RWPE2 (cell line): Measurements from ENCODE around the gene TM9SF3.

ENCODE experiments used
- ATAC-seq: fragments of 200-7000 bp; cut with Tn5 transposase; 3 replicates; pipeline ENCODE4 v1.9.1; 2021; ENCODE audit warnings: low read depth
- DNase-seq: peaks from one replicate; pipeline ENCODE4 v3.0.0-alpha.2; 2020; ENCODE audit warnings: low spot score
- H3K27ac ChIP-seq: fragments of 450-650 bp; 2 replicates; pipeline ENCODE4 v1.5.1; 2017; ENCODE audit warnings: mild to moderate bottlenecking; ENCODE audit not compliant: poor library complexity, severe bottlenecking
- H3K27me3 ChIP-seq: fragments of 250-450 bp; sonication (Bioruptor Pico); 2 replicates; pipeline ENCODE4 v1.5.1; 2021; ENCODE audit warnings: mild to moderate bottlenecking, moderate library complexity; ENCODE audit not compliant: insufficient read depth, poor library complexity, severe bottlenecking
- H3K36me3 ChIP-seq: fragments of 250-450 bp; sonication (Bioruptor Pico); 2 replicates; pipeline ENCODE4 v1.5.1; 2020; ENCODE audit warnings: low read depth, mild to moderate bottlenecking, moderate library complexity
- H3K4me1 ChIP-seq: fragments of 250-450 bp; sonication (Bioruptor Pico); 2 replicates; pipeline ENCODE4 v1.5.1; 2021; ENCODE audit warnings: mild to moderate bottlenecking, moderate library complexity; ENCODE audit not compliant: insufficient read depth, poor library complexity, severe bottlenecking
- H3K4me3 ChIP-seq: fragments of 250-450 bp; sonication (Bioruptor Pico); 2 replicates; pipeline ENCODE4 v1.5.1; 2021; ENCODE audit warnings: mild to moderate bottlenecking, moderate library complexity; ENCODE audit not compliant: severe bottlenecking
- H3K9me3 ChIP-seq: fragments of 250-450 bp; sonication (Bioruptor Pico); 2 replicates; pipeline ENCODE4 v1.5.1; 2021; ENCODE audit warnings: mild to moderate bottlenecking, moderate library complexity; ENCODE audit not compliant: severe bottlenecking
- TF ChIP-seq, protein P1 (sequence below): fragments of 450-650 bp; IDR thresholded peaks from one replicate; pipeline ENCODE4 v1.5.1; 2017; ENCODE audit warnings: mild to moderate bottlenecking, moderate library complexity; ENCODE audit not compliant: poor library complexity, severe bottlenecking

TM9SF3 gene

GRCh38 chr10:96505150-96506136 is 81.4 kb downstream of the TM9SF3 start:
- DNase-seq (no peak), ATAC-seq (peak; percentile 68)
- no peaks in the 10 kb centered on the region for H3K9me3 ChIP-seq
- no peaks in the 10 kb centered on the region for H3K27me3 ChIP-seq
- H3K27ac ChIP-seq, result peak overlapping the region; percentile 46
- no peaks in the 10 kb centered on the region for H3K36me3 ChIP-seq
- TF ChIP-seq, protein P1, sequence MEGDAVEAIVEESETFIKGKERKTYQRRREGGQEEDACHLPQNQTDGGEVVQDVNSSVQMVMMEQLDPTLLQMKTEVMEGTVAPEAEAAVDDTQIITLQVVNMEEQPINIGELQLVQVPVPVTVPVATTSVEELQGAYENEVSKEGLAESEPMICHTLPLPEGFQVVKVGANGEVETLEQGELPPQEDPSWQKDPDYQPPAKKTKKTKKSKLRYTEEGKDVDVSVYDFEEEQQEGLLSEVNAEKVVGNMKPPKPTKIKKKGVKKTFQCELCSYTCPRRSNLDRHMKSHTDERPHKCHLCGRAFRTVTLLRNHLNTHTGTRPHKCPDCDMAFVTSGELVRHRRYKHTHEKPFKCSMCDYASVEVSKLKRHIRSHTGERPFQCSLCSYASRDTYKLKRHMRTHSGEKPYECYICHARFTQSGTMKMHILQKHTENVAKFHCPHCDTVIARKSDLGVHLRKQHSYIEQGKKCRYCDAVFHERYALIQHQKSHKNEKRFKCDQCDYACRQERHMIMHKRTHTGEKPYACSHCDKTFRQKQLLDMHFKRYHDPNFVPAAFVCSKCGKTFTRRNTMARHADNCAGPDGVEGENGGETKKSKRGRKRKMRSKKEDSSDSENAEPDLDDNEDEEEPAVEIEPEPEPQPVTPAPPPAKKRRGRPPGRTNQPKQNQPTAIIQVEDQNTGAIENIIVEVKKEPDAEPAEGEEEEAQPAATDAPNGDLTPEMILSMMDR, result no peak
- H3K4me3 ChIP-seq, result no peak overlapping the region
- peaks cover 32% of the 10 kb centered on the region for H3K4me1 ChIP-seq

DNA sequence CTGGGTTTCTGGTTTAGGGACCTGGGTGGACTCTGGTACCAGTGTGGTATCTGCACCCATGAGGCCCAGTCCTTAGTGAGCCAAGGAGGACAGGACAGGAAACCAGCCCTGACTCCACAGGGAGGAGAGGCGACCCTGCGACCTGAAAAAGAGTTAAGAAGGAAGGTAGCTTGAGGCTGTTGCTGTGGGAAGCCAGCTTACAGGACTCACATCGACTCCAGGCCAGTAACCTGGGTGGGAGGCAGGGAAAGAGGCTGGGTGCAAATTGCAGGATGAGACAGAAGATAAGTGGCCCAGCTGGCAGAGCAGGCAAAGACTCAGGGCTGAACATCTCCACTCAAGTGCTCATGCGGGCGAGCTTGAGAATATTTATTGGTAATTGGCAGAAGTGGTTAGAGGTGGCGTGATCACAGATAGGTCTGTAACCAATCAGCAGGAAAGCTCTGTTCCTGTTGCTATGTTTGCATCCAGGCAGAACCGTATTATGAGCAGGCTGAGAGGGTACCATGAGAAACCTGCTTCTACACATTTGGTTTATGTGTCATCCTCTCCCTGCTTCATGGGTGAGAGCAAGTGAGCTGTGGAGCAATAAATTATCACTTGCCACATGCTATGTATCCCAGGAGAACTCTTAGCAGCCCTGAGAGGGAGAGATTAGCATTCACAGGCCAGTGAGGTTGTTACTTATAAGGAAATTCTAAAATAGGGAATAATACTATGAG is 84.1 kb downstream of the TM9SF3 start:
- Histone ChIP-seq H3K4me3 (no peak overlapping the region), H3K9me3 (no peaks in the 10 kb centered on the region), H3K27me3 (no peaks in the 10 kb centered on the region), H3K4me1 (peaks cover 32% of the 10 kb centered on the region), H3K27ac (peak overlapping the region; percentile 34), H3K36me3 (no peaks in the 10 kb centered on the region)
- ATAC-seq (no peak), DNase-seq (no peak)
- TF ChIP-seq, protein P1, result no peak

GRCh38 chr10:96501985-96502384 is 84.8 kb downstream of the TM9SF3 start:
- peaks cover 32% of the 10 kb centered on the region for H3K4me1 ChIP-seq
- DNase-seq (peak; percentile 83), ATAC-seq (peak; percentile 86)

DNA sequence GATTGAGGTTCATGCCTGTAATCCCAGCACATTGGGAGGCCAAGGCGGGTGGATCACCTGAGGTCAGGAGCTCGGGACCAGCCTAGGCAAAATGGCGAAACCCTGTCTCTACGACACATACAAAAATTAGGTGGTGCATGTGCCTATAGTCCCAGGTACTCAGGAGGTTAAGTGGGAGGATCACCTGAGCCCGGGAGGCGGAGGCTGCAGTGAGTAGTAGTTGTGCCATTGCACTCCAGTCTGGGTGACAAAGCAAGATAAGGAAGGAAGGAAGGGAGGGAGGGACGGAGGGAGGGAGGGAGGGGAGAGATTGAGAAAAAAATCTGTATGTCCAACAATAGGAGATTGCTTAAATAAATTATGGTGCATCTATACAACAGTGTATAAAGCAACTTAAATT is 86.3 kb downstream of the TM9SF3 start:
- H3K27me3 ChIP-seq, result no peaks in the 10 kb centered on the region
- ATAC-seq, result no peak
- no peak overlapping the region for H3K4me3 ChIP-seq

More at GRCh38 chr10:96501985-96502384, 84.8 kb downstream of the TM9SF3 start:
- TF ChIP-seq, protein P1, result no peak
- no peaks in the 10 kb centered on the region for H3K36me3 ChIP-seq
- H3K27me3 ChIP-seq, result no peaks in the 10 kb centered on the region
- H3K4me3 ChIP-seq, result no peak overlapping the region
- peak overlapping the region; percentile 34 for H3K27ac ChIP-seq
- H3K9me3 ChIP-seq, result no peaks in the 10 kb centered on the region

More for the DNA sequence above, 86.3 kb downstream of the TM9SF3 start:
- TF ChIP-seq, protein P1, result no peak
- no peak overlapping the region for H3K27ac ChIP-seq
- H3K4me1 ChIP-seq, result peaks cover 28% of the 10 kb centered on the region
- DNase-seq, result no peak
- H3K9me3 ChIP-seq, result no peaks in the 10 kb centered on the region
- no peaks in the 10 kb centered on the region for H3K36me3 ChIP-seq
